ENCODE measurements around the gene NXF1.

GRCh38 chr11:62852523-62853188 is 47.4 kb upstream of the NXF1 start:
- TF ChIP-seq POLR2A (IDR thresholded peaks at IDR 0.05) (no peak), CTCF (IDR thresholded peaks at IDR 0.05 in 4 of 5, conservative IDR thresholded peaks at IDR 0.05 in 1 of 5) (no peak)

All from gastrocnemius medialis (tissue), 4 donors.